ENCODE data around the gene CTSW.

Gene CTSW

GRCh38 chr11:65899356-65900124 lies 19.9 kb downstream of the CTSW start:
- Histone ChIP-seq H3K23ac (ENCODE audit: low read length in 2 of 2) (peak overlapping the region in 1 of 2 experiments; percentile 97), H2BK5ac (ENCODE audit: low read depth, low read length, poor library complexity, severe bottlenecking) (peak overlapping the region; percentile 95), H2AK5ac (ENCODE audit: low read length, severe bottlenecking) (peak overlapping the region; percentile 57), H3K9me3 (ENCODE audit: control insufficient read depth, low read length) (no peaks in the 10 kb centered on the region), H4K8ac (ENCODE audit: low read length) (peak overlapping the region; percentile 84), H2BK120ac (ENCODE audit: low read depth, low read length) (peak overlapping the region; percentile 82), H3K4me2 (ENCODE audit: low read length, poor library complexity, severe bottlenecking) (peak overlapping the region; percentile 92), H3K27me3 (ENCODE audit: control insufficient read depth in 1 of 2, insufficient read depth in 1 of 2, low read length in 2 of 2) (no peaks in the 10 kb centered on the region), H3K4me3 (ENCODE audit: insufficient read depth in 1 of 2, low read depth in 1 of 2, low read length in 2 of 2) (peak overlapping the region; percentile 80 to 98), H3K4me1 (ENCODE audit: control insufficient read depth, insufficient read depth, low read depth, low read length) (peaks cover 43% of the 10 kb centered on the region), H2BK12ac (ENCODE audit: low read length in 2 of 2) (peak overlapping the region; percentile 38 to 95), H2BK15ac (ENCODE audit: low read depth, poor library complexity, severe bottlenecking) (peak overlapping the region; percentile 73), H3K9ac (ENCODE audit: low read length) (peak overlapping the region; percentile 100), H3K27ac (ENCODE audit: low read length, poor library complexity, severe bottlenecking) (peak overlapping the region; percentile 94), H2AFZ (ENCODE audit: low read depth, low read length) (peak overlapping the region; percentile 39), H3K14ac (ENCODE audit: low read length in 2 of 2) (peak overlapping the region in 1 of 2 experiments; percentile 94), H3K79me1 (replicated peaks; ENCODE audit: low read length, poor library complexity, severe bottlenecking) (peaks cover 2% of the 10 kb centered on the region), H3K18ac (ENCODE audit: low read depth in 1 of 2, low read length in 2 of 2) (peak overlapping the region; percentile 78 to 95), H3K4ac (ENCODE audit: low read depth in 1 of 2, low read length in 2 of 2) (peak overlapping the region; percentile 80 to 91), H4K91ac (ENCODE audit: low read length) (peak overlapping the region; percentile 83), H3K36me3 (ENCODE audit: control insufficient read depth in 1 of 2, insufficient read depth in 2 of 2, low read depth in 1 of 2, low read length in 2 of 2) (peaks cover 23 to 30% of the 10 kb centered on the region in 2 experiments)
- peak; percentile 88 for DNase-seq
- under 1% methylated on average over 66 of the region's 78 CpGs for WGBS

GRCh38 chr11:65900125-65900898 lies 20.7 kb downstream of the CTSW start, which contains the start of gene FOSL1:
FOSL1 (minus strand) TSS chr11:65900388; CDS start chr11:65900339, 49 bp downstream.
- Histone ChIP-seq H3K4me3 (ENCODE audit: insufficient read depth in 1 of 2, low read depth in 1 of 2, low read length in 2 of 2) (peak within 1 kb of the TSS; percentile 80 to 98), H4K8ac (ENCODE audit: low read length) (peak within 1 kb of the TSS; percentile 84), H3K79me1 (replicated peaks; ENCODE audit: low read length, poor library complexity, severe bottlenecking) (peaks cover 2% of the 10 kb centered on the region), H2BK5ac (ENCODE audit: low read depth, low read length, poor library complexity, severe bottlenecking) (peak within 1 kb of the TSS; percentile 95), H3K9me3 (ENCODE audit: control insufficient read depth, low read length) (no peaks in the 10 kb centered on the region), H3K9ac (ENCODE audit: low read length) (peak within 1 kb of the TSS; percentile 100), H3K4me1 (ENCODE audit: control insufficient read depth, insufficient read depth, low read depth, low read length) (peaks cover 43% of the 10 kb centered on the region), H2BK120ac (ENCODE audit: low read depth, low read length) (peak within 1 kb of the TSS; percentile 82), H2AFZ (ENCODE audit: low read depth, low read length) (peak within 1 kb of the TSS; percentile 39), H3K18ac (ENCODE audit: low read depth in 1 of 2, low read length in 2 of 2) (peak within 1 kb of the TSS; percentile 78 to 95), H3K4ac (ENCODE audit: low read depth in 1 of 2, low read length in 2 of 2) (peak within 1 kb of the TSS; percentile 80 to 91), H4K91ac (ENCODE audit: low read length) (peak within 1 kb of the TSS; percentile 83), H3K14ac (ENCODE audit: low read length in 2 of 2) (peak within 1 kb of the TSS in 1 of 2 experiments; percentile 94), H3K23ac (ENCODE audit: low read length in 2 of 2) (peak within 1 kb of the TSS in 1 of 2 experiments; percentile 97), H2BK12ac (ENCODE audit: low read length in 2 of 2) (peak within 1 kb of the TSS; percentile 52 to 95), H3K27ac (ENCODE audit: low read length, poor library complexity, severe bottlenecking) (peak within 1 kb of the TSS; percentile 94), H3K4me2 (ENCODE audit: low read length, poor library complexity, severe bottlenecking) (peak within 1 kb of the TSS; percentile 92), H2BK15ac (ENCODE audit: low read depth, poor library complexity, severe bottlenecking) (peak within 1 kb of the TSS; percentile 73), H2AK5ac (ENCODE audit: low read length, severe bottlenecking) (peak within 1 kb of the TSS; percentile 57), H3K36me3 (ENCODE audit: control insufficient read depth in 1 of 2, insufficient read depth in 2 of 2, low read depth in 1 of 2, low read length in 2 of 2) (peaks cover 20 to 28% of the 10 kb centered on the region in 2 experiments), H3K27me3 (ENCODE audit: control insufficient read depth in 1 of 2, insufficient read depth in 1 of 2, low read length in 2 of 2) (no peaks in the 10 kb centered on the region)
- peak; percentile 97 for DNase-seq
- WGBS = 3% methylated on average over 73 of the region's 80 CpGs

GRCh38 chr11:65900899-65901180 lies 21.2 kb downstream of the CTSW start:
- Histone ChIP-seq H3K27me3 (ENCODE audit: control insufficient read depth in 1 of 2, insufficient read depth in 1 of 2, low read length in 2 of 2) (no peaks in the 10 kb centered on the region), H3K9ac (ENCODE audit: low read length) (peak overlapping the region; percentile 67), H4K8ac (ENCODE audit: low read length) (no peak overlapping the region), H3K9me3 (ENCODE audit: control insufficient read depth, low read length) (no peaks in the 10 kb centered on the region), H3K4me2 (ENCODE audit: low read length, poor library complexity, severe bottlenecking) (peak overlapping the region; percentile 92), H3K79me1 (replicated peaks; ENCODE audit: low read length, poor library complexity, severe bottlenecking) (peaks cover 2% of the 10 kb centered on the region), H3K14ac (ENCODE audit: low read length in 2 of 2) (no peak overlapping the region), H2AFZ (ENCODE audit: low read depth, low read length) (no peak overlapping the region), H3K4ac (ENCODE audit: low read depth in 1 of 2, low read length in 2 of 2) (no peak overlapping the region), H2BK15ac (ENCODE audit: low read depth, poor library complexity, severe bottlenecking) (peak overlapping the region; percentile 20), H2AK5ac (ENCODE audit: low read length, severe bottlenecking) (no peak overlapping the region), H2BK5ac (ENCODE audit: low read depth, low read length, poor library complexity, severe bottlenecking) (no peak overlapping the region), H3K23ac (ENCODE audit: low read length in 2 of 2) (no peak overlapping the region), H3K4me3 (ENCODE audit: insufficient read depth in 1 of 2, low read depth in 1 of 2, low read length in 2 of 2) (peak overlapping the region in 1 of 2 experiments; percentile 98), H4K91ac (ENCODE audit: low read length) (no peak overlapping the region), H3K4me1 (ENCODE audit: control insufficient read depth, insufficient read depth, low read depth, low read length) (peaks cover 40% of the 10 kb centered on the region), H3K27ac (ENCODE audit: low read length, poor library complexity, severe bottlenecking) (peak overlapping the region; percentile 66), H3K18ac (ENCODE audit: low read depth in 1 of 2, low read length in 2 of 2) (no peak overlapping the region), H2BK12ac (ENCODE audit: low read length in 2 of 2) (peak overlapping the region in 1 of 2 experiments; percentile 52), H3K36me3 (ENCODE audit: control insufficient read depth in 1 of 2, insufficient read depth in 2 of 2, low read depth in 1 of 2, low read length in 2 of 2) (peaks cover 15 to 23% of the 10 kb centered on the region in 2 experiments), H2BK120ac (ENCODE audit: low read depth, low read length) (no peak overlapping the region)
- 83% methylated on average over 8 of the region's 11 CpGs for WGBS
- no peak for DNase-seq

GRCh38 chr11:65903068-65903481 lies 23.4 kb downstream of the CTSW start:
- Histone ChIP-seq H3K27me3 (ENCODE audit: control insufficient read depth in 1 of 2, insufficient read depth in 1 of 2, low read length in 2 of 2) (no peaks in the 10 kb centered on the region), H3K4ac (ENCODE audit: low read depth in 1 of 2, low read length in 2 of 2) (peak overlapping the region; percentile 65 to 89), H3K9ac (ENCODE audit: low read length) (peak overlapping the region; percentile 78), H4K91ac (ENCODE audit: low read length) (peak overlapping the region; percentile 96), H3K23ac (ENCODE audit: low read length in 2 of 2) (no peak overlapping the region), H3K9me3 (ENCODE audit: control insufficient read depth, low read length) (no peaks in the 10 kb centered on the region), H3K4me2 (ENCODE audit: low read length, poor library complexity, severe bottlenecking) (peak overlapping the region; percentile 38), H2BK5ac (ENCODE audit: low read depth, low read length, poor library complexity, severe bottlenecking) (peak overlapping the region; percentile 60), H3K4me3 (ENCODE audit: insufficient read depth in 1 of 2, low read depth in 1 of 2, low read length in 2 of 2) (peak overlapping the region in 1 of 2 experiments; percentile 69), H3K14ac (ENCODE audit: low read length in 2 of 2) (no peak overlapping the region), H2AK5ac (ENCODE audit: low read length, severe bottlenecking) (peak overlapping the region; percentile 71), H2BK120ac (ENCODE audit: low read depth, low read length) (peak overlapping the region; percentile 29), H3K36me3 (ENCODE audit: control insufficient read depth in 1 of 2, insufficient read depth in 2 of 2, low read depth in 1 of 2, low read length in 2 of 2) (peaks cover 0 to 4% of the 10 kb centered on the region in 2 experiments), H2AFZ (ENCODE audit: low read depth, low read length) (peak overlapping the region; percentile 24), H4K8ac (ENCODE audit: low read length) (peak overlapping the region; percentile 79), H3K27ac (ENCODE audit: low read length, poor library complexity, severe bottlenecking) (peak overlapping the region; percentile 88), H3K79me1 (replicated peaks; ENCODE audit: low read length, poor library complexity, severe bottlenecking) (peaks cover 2% of the 10 kb centered on the region), H3K18ac (ENCODE audit: low read depth in 1 of 2, low read length in 2 of 2) (peak overlapping the region; percentile 59 to 83), H2BK15ac (ENCODE audit: low read depth, poor library complexity, severe bottlenecking) (peak overlapping the region; percentile 98), H3K4me1 (ENCODE audit: control insufficient read depth, insufficient read depth, low read depth, low read length) (peaks cover 26% of the 10 kb centered on the region), H2BK12ac (ENCODE audit: low read length in 2 of 2) (peak overlapping the region; percentile 98)
- WGBS = 0% methylated on average over 4 of the region's 5 CpGs
- DNase-seq = peak; percentile 95
